ENCODE measurements around the gene ADRA2B. TPM values are rescaled to one million over a fixed set of nuclear protein-coding genes. Genes with fewer than 3 reads are reported as not detected.
A peak's percentile ranks its signal among the peaks of the same experiment; 100 is the strongest.

Gene ADRA2B
- total and polyA plus RNA-seq, 2 donors (not counting 1 experiment from before 2014, with no cell fraction given), result 0.27 to 0.46 TPM

- peak overlapping the region; percentile 47 to 53 for H3K27ac ChIP-seq (ENCODE audit: low read length in 2 of 2)
- peak overlapping the region; percentile 91 for H3K4me2 ChIP-seq (replicated peaks; ENCODE audit: low read depth, low read length, poor library complexity, severe bottlenecking)
- ChIA-PET CTCF (interaction anchor here (1.3 to 23.6 kb wide), 8 partner anchors 9 to 151 kb away, joined by 3 to 1065 read pairs (median 7); no protein-coding TSS in a partner anchor), POLR2A (interaction anchor here (0.8 to 7.9 kb wide), 5 partner anchors 15 to 64 kb away, joined by 3 to 47 read pairs (median 5); partner anchors contain the start of genes ADRA2B and STARD7)
- H3K27me3 ChIP-seq (replicated peaks in 1 of 4; ENCODE audit: control extremely low read depth in 1 of 4, control insufficient read depth in 3 of 4, insufficient read depth in 4 of 4, low read length in 3 of 4), result no peaks in the 10 kb centered on the region
- Mint-ChIP-seq H3K27me3 (no peaks in the 10 kb centered on the region), H3K27ac (peak overlapping the region; percentile 91), H3K9me3 (ENCODE audit: insufficient read depth) (no peaks in the 10 kb centered on the region), H3K4me3 (peak overlapping the region; percentile 92), H3K4me1 (peaks cover 67% of the 10 kb centered on the region)
- DNase-seq (peak; percentile 57), ATAC-seq (ENCODE audit: low read depth) (no peak)
- H3K4me3 ChIP-seq (ENCODE audit: control extremely low read depth in 1 of 5, extremely low read depth in 1 of 5, insufficient read depth in 1 of 5, low read depth in 2 of 5, low read length in 4 of 5), result peak overlapping the region; percentile 42 to 71 (median 59)
- intact Hi-C loops (cut with micrococcal nuclease), result no loop called here
- H3K4me1 ChIP-seq (ENCODE audit: control insufficient read depth in 2 of 2, insufficient read depth in 2 of 2, low read length in 2 of 2), result peaks cover 49 to 63% of the 10 kb centered on the region in 2 donors
- no peaks in the 10 kb centered on the region for H3K36me3 ChIP-seq (replicated peaks in 1 of 2; ENCODE audit: control extremely low read depth in 1 of 2, control insufficient read depth in 1 of 2, extremely low read depth in 1 of 2, insufficient read depth in 2 of 2, low read length in 1 of 2)
- 63% methylated on average over 20 of the region's 23 CpGs for WGBS (ENCODE audit: insufficient coverage)
- TF ChIP-seq CTCF (IDR thresholded peaks at IDR 0.05), result no peak
- no peak for TF ChIP-seq EZH2 (IDR thresholded peaks at IDR 0.05; ENCODE audit: borderline replicate concordance, insufficient read depth, low read depth, low read length, poor library complexity, severe bottlenecking)
- peaks cover 17% of the 10 kb centered on the region for H4K20me1 ChIP-seq (ENCODE audit: control insufficient read depth, insufficient read depth, low read length, poor library complexity, severe bottlenecking)
- no peak overlapping the region for H2AFZ ChIP-seq (ENCODE audit: insufficient read depth, low read depth, low read length, poor library complexity, severe bottlenecking)
- H3K79me2 ChIP-seq (ENCODE audit: control insufficient read depth, insufficient read depth, low read length), result peaks cover 2% of the 10 kb centered on the region
- H3K9ac ChIP-seq (ENCODE audit: low read length), result peak overlapping the region; percentile 69
- H3K9me3 ChIP-seq (ENCODE audit: control extremely low read depth in 1 of 3, control insufficient read depth in 2 of 3, insufficient read depth in 1 of 3, low read length in 2 of 3), result no peaks in the 10 kb centered on the region
These were observed 27.6 kb upstream of the ADRA2B start for GRCh38 chr2:96143848-96144480.
